WERI-Rb-1 (cell line): ENCODE data around the gene DAZL.

ENCODE experiments used
- DNase-seq: peaks from one replicate; pipeline ENCODE4 v3.0.0-alpha.2; 2020
- H3K27ac ChIP-seq: fragments of 250-450 bp; sonication (Bioruptor Pico); 2 replicates; pipeline ENCODE4 v1.5.1; 2020; ENCODE audit warnings: mild to moderate bottlenecking, moderate library complexity
- H3K27me3 ChIP-seq: fragments of 250-450 bp; sonication (Bioruptor Pico); 2 replicates; pipeline ENCODE4 v1.5.1; 2021; ENCODE audit warnings: mild to moderate bottlenecking, low read depth, moderate library complexity; ENCODE audit not compliant: insufficient read depth, severe bottlenecking
- H3K36me3 ChIP-seq: fragments of 250-450 bp; sonication (Bioruptor Pico); 2 replicates; pipeline ENCODE4 v1.5.1; 2020; ENCODE audit warnings: mild to moderate bottlenecking, moderate library complexity
- H3K4me3 ChIP-seq: 2 replicates; pipeline ENCODE4 v1.5.1; 2011; ENCODE audit warnings: low read depth, mild to moderate bottlenecking, control low read depth, low read length
- H3K9me3 ChIP-seq: fragments of 250-450 bp; sonication (Bioruptor Pico); 2 replicates; pipeline ENCODE4 v1.5.1; 2021; ENCODE audit warnings: mild to moderate bottlenecking, moderate library complexity; ENCODE audit not compliant: severe bottlenecking
- TF ChIP-seq, protein P1 (sequence below): IDR thresholded peaks from 2 replicates; pipeline ENCODE4 v1.5.1; 2011; ENCODE audit warnings: low read depth, mild to moderate bottlenecking, control low read depth, inconsistent platforms, low read length

Gene DAZL

GRCh38 chr3:16552757-16553156, 52.5 kb downstream of the DAZL start:
- DNase-seq = no peak
- H3K9me3 ChIP-seq = no peaks in the 10 kb centered on the region
- TF ChIP-seq, protein P1, sequence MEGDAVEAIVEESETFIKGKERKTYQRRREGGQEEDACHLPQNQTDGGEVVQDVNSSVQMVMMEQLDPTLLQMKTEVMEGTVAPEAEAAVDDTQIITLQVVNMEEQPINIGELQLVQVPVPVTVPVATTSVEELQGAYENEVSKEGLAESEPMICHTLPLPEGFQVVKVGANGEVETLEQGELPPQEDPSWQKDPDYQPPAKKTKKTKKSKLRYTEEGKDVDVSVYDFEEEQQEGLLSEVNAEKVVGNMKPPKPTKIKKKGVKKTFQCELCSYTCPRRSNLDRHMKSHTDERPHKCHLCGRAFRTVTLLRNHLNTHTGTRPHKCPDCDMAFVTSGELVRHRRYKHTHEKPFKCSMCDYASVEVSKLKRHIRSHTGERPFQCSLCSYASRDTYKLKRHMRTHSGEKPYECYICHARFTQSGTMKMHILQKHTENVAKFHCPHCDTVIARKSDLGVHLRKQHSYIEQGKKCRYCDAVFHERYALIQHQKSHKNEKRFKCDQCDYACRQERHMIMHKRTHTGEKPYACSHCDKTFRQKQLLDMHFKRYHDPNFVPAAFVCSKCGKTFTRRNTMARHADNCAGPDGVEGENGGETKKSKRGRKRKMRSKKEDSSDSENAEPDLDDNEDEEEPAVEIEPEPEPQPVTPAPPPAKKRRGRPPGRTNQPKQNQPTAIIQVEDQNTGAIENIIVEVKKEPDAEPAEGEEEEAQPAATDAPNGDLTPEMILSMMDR = no peak
- no peaks in the 10 kb centered on the region for H3K36me3 ChIP-seq
- H3K4me3 ChIP-seq = no peak overlapping the region
- no peaks in the 10 kb centered on the region for H3K27me3 ChIP-seq
- H3K27ac ChIP-seq = no peak overlapping the region

- Histone ChIP-seq H3K36me3 (no peaks in the 10 kb centered on the region), H3K4me3 (no peak overlapping the region), H3K27me3 (no peaks in the 10 kb centered on the region), H3K9me3 (no peaks in the 10 kb centered on the region), H3K27ac (no peak overlapping the region)
- TF ChIP-seq, protein P1 = no peak
- no peak for DNase-seq
These were observed 53.8 kb downstream of the DAZL start for GRCh38 chr3:16551342-16551976.

- H3K27me3 ChIP-seq = no peaks in the 10 kb centered on the region
- H3K4me3 ChIP-seq = no peak overlapping the region
- no peaks in the 10 kb centered on the region for H3K9me3 ChIP-seq
- DNase-seq = peak; percentile 72
- TF ChIP-seq, protein P1 = peak; percentile 80
- 0 out of 2 replicates have a peak overlapping the region, but pooled peaks have one; percentile 9 for H3K27ac ChIP-seq
- H3K36me3 ChIP-seq = no peaks in the 10 kb centered on the region
These were observed 54.4 kb downstream of the DAZL start for GRCh38 chr3:16550676-16551341.

GRCh38 chr3:16550305-16550675, 54.9 kb downstream of the DAZL start:
- Histone ChIP-seq H3K27me3 (no peaks in the 10 kb centered on the region), H3K27ac (no peak overlapping the region), H3K9me3 (no peaks in the 10 kb centered on the region), H3K36me3 (no peaks in the 10 kb centered on the region), H3K4me3 (no peak overlapping the region)
- DNase-seq = no peak
- TF ChIP-seq, protein P1 = no peak

- no peak for DNase-seq
- H3K27ac ChIP-seq = no peak overlapping the region
These were observed 56.5 kb downstream of the DAZL start for GRCh38 chr3:16548721-16549120.

More at GRCh38 chr3:16548721-16549120, 56.5 kb downstream of the DAZL start:
- Histone ChIP-seq H3K4me3 (no peak overlapping the region), H3K9me3 (no peaks in the 10 kb centered on the region), H3K27me3 (no peaks in the 10 kb centered on the region), H3K36me3 (no peaks in the 10 kb centered on the region)
- TF ChIP-seq, protein P1 = no peak
